ENCODE data around the gene SUSD4.

SUSD4 gene

DNA sequence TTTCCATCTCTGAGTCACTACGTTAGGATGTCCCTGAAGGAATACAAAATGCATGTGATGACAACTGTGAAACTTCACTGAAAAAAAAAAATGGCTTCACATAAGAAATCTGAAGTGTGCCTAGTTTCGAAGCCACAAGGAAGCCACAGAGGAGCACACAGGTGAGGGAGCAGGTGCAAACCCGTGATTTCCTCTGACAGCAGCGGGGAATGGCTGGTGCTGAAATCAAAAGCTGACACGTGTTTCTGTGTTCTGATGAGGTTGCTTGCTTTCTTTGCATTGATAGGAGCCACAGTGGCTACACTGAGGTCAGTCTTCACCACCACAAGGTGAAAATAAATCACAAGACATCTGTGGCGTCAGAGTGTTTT lies 115.2 kb downstream of the SUSD4 start:
- FAIRE-seq = no peak

- FAIRE-seq = no peak
These were observed 115.8 kb downstream of the SUSD4 start for GRCh38 chr1:223248001-223248769.

- no peak for FAIRE-seq
These were observed 117.4 kb downstream of the SUSD4 start for GRCh38 chr1:223246476-223247112.

GRCh38 chr1:223245983-223246382 lies 118.0 kb downstream of the SUSD4 start:
- no peak for FAIRE-seq

DNA sequence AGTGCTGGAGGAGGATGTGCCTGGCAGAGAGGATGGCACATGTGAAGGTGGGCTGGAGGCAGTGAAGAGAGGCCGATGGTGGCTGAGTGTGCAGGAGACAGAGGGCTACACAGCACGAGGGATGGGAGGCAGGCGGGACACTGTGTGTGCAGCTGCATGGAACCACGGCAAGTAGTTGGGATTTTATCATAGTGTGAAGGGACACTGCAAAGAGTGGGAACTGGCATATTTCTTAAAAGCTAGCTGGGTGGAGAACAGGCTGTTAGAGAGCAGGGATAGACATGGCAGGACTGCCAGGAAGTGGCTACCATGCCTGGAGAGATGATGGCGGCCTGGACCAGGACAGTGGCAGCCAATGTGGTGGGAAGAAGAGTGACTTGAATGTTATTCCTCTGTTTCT lies 118.6 kb downstream of the SUSD4 start:
- FAIRE-seq = no peak

- no peak for FAIRE-seq
These were observed 119.4 kb downstream of the SUSD4 start for GRCh38 chr1:223244366-223245103.

DNA sequence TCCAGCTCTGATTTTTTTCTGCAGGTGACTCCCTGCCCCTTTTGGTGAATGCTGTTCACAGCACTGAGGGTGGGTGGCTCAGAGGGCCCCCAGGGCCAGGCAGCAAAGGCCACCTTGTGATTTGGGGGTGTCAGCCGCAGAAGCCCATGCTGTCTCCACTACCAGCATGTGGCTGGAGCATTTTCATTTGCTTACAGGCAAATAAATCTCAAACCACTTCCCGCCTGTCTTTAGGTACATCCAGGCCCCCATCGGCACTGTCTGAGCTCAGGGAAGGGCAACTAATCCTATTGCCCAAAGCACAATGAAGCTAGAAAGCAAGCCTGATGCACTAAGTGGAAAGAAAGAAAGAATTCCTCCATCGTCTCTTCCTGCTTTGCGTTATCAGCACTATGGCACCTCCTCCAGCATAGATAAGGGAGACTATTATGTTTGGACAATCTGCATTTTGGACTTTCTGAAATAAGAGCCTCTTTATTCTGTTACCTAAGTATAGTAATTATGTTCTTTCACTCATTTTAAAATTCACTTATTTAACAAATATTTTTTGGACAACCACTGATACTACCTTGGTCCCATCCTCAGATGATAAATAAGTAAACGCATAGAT lies 120.4 kb downstream of the SUSD4 start:
- FAIRE-seq = no peak

- FAIRE-seq = no peak
These were observed 121.0 kb downstream of the SUSD4 start for GRCh38 chr1:223242971-223243370.

DNA sequence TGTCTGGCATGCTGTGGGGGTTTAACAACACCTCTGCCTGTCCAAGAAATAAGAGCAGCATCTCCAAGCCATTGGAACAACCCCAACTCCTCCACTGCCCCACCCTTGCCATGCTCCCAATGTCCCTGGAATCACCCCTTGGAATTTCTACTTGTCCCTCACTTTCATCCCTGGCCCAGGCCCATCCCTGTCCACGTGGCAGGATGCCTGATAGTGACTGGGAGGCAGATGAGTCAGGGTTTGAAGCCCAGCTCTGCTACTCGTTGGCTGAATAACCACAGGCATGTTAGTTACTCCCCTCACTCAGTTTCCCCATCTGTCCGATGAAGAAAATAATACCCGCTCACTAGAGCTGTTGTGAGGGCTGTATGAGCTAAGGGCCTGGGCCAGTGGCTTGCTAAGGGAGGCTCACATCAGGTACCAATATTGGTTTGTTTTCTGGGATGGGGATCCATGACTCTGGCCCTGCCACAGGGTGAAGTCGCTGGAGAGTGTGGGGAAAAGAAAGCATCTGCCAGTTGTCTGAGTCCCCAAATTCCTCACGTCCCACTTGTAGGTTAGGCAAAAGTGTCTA lies 121.5 kb downstream of the SUSD4 start:
- no peak for FAIRE-seq

- FAIRE-seq = no peak
These were observed 123.9 kb downstream of the SUSD4 start for GRCh38 chr1:223240122-223240521.

DNA sequence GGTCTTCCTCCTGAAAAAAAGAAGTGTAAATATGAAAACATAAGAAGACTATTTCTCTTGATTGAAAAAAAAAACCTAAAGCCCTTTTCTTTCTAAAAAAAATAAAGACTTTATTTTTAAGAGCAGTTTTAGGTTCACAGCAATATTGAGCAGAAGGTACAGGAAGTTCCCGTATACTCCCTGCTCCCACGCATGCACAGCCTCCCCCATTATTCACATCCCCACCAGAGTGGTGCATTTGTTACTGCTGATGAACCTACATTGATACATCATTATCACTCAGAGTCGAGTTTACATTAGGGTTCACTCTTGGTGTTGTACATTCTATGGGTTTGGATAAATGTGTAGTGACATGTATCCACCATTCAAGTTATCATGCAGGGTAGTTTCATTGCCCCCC lies 128.9 kb downstream of the SUSD4 start:
- no peak for FAIRE-seq

GRCh38 chr1:223234534-223234933 lies 129.4 kb downstream of the SUSD4 start:
- FAIRE-seq = no peak

DNA sequence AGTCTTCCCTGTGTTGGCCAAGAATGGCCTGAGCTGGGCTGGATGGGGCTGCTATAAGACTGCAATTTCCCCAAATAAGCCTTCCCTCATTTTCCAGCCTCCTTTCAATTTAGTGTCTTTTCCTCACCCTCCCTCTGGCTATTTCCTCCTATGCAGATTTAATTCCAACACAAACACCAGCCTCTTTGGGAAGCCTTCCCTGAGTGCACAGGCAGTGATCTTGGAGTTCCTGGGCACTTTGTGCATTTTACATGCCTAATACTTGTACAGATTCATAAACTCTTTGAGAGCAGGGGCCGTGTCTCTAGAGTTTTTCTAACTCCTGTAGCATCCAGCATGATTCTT lies 129.8 kb downstream of the SUSD4 start:
- FAIRE-seq = no peak

DNA sequence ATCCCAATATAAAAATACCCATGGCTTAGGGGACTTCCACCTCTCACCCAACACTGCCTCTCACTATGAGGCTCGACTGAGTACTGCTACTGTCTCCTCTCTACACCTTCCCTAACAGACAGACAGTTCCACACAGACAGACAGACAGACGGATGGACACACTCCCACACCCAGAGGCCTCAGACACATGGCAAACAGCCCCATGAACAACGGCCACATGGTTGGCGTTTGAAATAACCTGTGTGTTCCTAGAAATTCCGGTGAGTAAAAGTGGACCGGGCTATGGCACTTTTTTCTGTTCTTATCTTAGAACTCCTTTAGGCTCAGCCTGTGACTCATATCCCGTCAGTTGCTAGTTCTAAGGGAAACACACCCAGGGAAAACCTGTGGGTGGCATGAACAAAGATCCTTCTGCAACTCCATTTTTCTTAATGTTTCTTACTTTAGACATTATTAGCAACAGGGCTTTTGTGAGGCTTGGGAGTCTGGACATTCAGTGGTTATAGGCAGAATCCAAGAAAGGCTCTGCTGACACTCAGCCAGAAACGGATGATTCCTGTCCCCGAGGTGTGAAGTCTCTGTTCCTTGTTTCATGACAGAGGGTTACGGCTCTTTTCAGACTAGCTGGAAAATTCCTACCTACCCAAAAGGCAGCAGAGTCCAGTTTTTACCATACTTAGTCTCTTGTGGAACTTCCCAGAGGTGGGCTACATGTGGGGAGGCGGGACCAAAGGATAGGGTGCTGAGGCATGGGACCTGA lies 130.4 kb downstream of the SUSD4 start:
- FAIRE-seq = no peak

DNA sequence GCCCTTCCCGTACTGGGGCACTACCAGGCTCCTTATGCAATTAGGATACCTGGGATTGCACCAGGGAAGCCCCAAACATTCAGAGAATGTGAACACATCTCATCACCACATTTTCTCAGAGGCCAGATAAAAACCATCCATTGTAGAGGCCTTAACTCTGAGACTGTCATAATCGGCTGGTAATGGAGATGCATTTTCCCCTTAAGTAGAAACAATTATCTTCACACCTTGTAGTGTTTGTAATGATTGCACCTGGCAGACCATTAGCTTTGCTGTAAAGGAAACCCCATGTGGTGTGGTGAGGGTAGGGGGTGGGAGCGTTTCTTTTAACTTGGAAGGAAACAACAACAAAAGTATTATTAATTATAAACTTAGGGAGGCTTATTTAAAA lies 131.0 kb downstream of the SUSD4 start:
- FAIRE-seq = no peak

DNA sequence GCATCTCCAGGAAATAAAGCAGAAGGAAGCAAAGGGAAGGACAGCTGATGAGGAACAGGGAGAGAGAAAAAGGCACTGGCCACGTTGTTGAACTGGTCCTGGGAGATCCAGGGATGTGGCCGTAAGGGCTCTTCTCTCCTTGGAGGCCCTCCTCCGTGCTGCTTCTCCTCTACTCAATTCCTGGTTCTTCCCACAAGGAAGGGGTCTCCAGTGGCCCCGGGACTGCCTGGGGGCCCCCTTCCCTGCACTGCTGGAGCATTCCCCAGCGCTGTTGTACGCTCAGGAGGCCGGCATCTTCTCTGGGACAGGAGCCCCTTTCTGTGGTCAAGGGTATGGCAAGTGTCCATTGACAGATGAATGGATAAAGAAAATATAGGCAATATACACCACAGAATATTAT lies 132.4 kb downstream of the SUSD4 start:
- FAIRE-seq = no peak

GRCh38 chr1:223231011-223231572 lies 132.9 kb downstream of the SUSD4 start:
- no peak for FAIRE-seq

- FAIRE-seq = no peak
These were observed 133.7 kb downstream of the SUSD4 start for GRCh38 chr1:223230161-223230881.

- no peak for FAIRE-seq
These were observed 134.2 kb downstream of the SUSD4 start for GRCh38 chr1:223229756-223230155.

DNA sequence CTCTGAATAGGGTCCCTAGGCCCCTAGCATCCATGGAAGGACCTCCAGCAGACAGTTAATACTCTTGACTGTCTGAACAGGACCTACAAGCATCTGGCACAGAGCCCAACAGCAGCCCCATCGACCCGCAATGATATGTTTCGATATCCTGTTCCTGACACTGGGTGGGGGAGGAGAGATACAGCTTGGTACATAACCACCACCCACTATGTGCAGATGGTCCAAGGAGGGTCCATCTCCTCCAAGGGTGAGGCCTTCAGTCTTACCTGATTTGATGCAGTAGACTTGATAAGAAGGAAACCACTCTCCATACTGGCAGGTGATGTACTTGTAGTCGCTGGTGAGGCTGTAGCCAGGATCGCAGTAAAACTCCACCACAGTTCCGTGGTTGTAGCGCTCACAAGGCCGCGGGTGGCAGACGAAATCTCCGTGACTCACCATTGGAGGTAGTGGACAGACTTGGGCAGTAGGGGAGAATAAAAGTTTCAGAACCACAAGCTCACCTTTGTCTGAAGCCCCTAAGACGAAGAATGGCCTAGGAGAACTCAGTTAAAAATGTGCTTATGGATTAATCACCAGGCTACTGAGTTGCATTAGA lies 134.9 kb downstream of the SUSD4 start:
- no peak for FAIRE-seq

DNA sequence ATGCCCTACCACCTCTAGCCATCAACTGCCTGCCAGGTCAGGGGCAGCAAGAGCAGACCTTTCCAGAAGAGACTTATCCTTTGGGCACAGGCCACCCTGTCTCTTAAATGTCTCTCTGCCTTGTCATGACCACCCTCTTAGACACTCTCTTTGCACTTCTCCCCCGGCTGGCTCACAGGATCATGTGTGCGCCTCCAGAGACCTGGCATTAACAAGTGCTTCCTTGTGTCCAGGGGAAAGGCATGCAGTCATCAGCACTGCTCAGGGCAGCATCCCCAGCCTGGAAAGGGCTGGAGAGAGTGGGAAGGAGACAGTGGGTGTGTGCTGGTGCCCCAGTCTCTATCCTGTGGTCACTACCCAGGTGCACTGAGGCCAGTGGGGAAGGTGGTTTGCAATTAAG lies 135.8 kb downstream of the SUSD4 start:
- FAIRE-seq = no peak

All from A204.1 (cell line).